ENCODE measurements around the gene GRPEL2.

DNA sequence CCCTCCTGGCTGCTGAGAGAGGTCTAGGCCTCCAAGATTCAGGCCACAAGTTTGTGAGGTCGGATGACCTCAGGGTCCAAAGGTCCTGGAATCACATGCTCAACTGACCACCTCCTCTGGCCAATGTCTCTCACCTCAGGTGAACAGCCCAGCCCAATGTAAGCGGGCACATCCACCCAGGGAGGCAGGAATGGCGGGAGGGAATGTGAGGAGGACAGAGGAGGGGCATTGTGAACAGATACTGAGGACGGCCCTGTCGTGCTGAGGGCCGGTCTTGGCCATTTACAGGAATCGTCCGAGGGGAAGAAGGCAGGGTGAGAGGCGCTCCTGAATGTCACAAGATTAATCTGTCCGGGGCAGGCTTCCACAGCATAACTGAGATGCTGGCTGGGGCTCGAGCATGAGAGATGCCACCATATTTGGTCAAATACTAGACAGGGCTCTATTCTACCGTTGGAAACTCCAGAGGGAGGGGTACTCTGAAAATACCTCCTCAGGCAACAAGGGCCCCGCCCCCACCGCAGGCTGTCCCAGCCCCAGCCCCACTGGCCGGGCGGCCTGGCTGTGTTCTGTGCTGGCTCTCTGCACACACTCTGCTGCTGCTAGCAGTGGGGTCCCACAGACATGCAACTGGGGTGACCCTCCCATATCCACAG lies 35.3 kb downstream of the GRPEL2 start:
- TF ChIP-seq, protein P1, sequence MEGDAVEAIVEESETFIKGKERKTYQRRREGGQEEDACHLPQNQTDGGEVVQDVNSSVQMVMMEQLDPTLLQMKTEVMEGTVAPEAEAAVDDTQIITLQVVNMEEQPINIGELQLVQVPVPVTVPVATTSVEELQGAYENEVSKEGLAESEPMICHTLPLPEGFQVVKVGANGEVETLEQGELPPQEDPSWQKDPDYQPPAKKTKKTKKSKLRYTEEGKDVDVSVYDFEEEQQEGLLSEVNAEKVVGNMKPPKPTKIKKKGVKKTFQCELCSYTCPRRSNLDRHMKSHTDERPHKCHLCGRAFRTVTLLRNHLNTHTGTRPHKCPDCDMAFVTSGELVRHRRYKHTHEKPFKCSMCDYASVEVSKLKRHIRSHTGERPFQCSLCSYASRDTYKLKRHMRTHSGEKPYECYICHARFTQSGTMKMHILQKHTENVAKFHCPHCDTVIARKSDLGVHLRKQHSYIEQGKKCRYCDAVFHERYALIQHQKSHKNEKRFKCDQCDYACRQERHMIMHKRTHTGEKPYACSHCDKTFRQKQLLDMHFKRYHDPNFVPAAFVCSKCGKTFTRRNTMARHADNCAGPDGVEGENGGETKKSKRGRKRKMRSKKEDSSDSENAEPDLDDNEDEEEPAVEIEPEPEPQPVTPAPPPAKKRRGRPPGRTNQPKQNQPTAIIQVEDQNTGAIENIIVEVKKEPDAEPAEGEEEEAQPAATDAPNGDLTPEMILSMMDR (IDR thresholded peaks at IDR 0.05 in 2 of 3, conservative IDR thresholded peaks at IDR 0.05 in 1 of 3; ENCODE audit: borderline replicate concordance in 1 of 3, insufficient read depth in 1 of 3, low read depth in 2 of 3, low read length in 2 of 3): no peak
- TF ChIP-seq EZH2 (IDR thresholded peaks at IDR 0.05) (no peak), FOSL1 (IDR thresholded peaks at IDR 0.05; ENCODE audit: low read depth) (no peak), MAX (IDR thresholded peaks at IDR 0.05) (no peak), SIN3A (IDR thresholded peaks at IDR 0.05; ENCODE audit: low read depth) (no peak), CEBPB (IDR thresholded peaks at IDR 0.05; ENCODE audit: low read depth) (no peak), POLR2A (IDR thresholded peaks at IDR 0.05; ENCODE audit: borderline replicate concordance, extremely low read depth, insufficient read depth, insufficient read length) (no peak), POLR2AphosphoS5 (IDR thresholded peaks at IDR 0.05; ENCODE audit: low read depth, low read length) (no peak), EGR1 (IDR thresholded peaks at IDR 0.05; ENCODE audit: low read depth) (no peak), YY1 (IDR thresholded peaks at IDR 0.05; ENCODE audit: extremely low read depth, insufficient replicate concordance, low read depth, low read length) (no peak), REST (IDR thresholded peaks at IDR 0.05; ENCODE audit: low read depth) (no peak), TCF7L2 (IDR thresholded peaks at IDR 0.05; ENCODE audit: borderline replicate concordance, extremely low read depth, insufficient read depth, insufficient read length) (no peak)
- TF ChIP-seq, protein P2, sequence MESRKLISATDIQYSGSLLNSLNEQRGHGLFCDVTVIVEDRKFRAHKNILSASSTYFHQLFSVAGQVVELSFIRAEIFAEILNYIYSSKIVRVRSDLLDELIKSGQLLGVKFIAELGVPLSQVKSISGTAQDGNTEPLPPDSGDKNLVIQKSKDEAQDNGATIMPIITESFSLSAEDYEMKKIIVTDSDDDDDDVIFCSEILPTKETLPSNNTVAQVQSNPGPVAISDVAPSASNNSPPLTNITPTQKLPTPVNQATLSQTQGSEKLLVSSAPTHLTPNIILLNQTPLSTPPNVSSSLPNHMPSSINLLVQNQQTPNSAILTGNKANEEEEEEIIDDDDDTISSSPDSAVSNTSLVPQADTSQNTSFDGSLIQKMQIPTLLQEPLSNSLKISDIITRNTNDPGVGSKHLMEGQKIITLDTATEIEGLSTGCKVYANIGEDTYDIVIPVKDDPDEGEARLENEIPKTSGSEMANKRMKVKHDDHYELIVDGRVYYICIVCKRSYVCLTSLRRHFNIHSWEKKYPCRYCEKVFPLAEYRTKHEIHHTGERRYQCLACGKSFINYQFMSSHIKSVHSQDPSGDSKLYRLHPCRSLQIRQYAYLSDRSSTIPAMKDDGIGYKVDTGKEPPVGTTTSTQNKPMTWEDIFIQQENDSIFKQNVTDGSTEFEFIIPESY (IDR thresholded peaks at IDR 0.05; ENCODE audit: extremely low read depth, insufficient replicate concordance, low read length): no peak
